GM23248 (cell line): Measurements from ENCODE around the gene CD74.

ENCODE experiments used
- EZH2 ChIP-seq: fragments of 200-600 bp; sonication (generic); IDR thresholded peaks from 2 replicates; pipeline ENCODE4 v1.6.1; 2018; ENCODE audit warnings: antibody characterized with exemption, mild to moderate bottlenecking; ENCODE audit not compliant: insufficient read depth, poor library complexity, severe bottlenecking
- EZH2phosphoT487 ChIP-seq: fragments of 200-600 bp; sonication (generic); IDR thresholded peaks from 2 replicates; pipeline ENCODE4 v1.6.1; 2018; ENCODE audit warnings: antibody characterized with exemption, moderate library complexity, mild to moderate bottlenecking, low read depth; ENCODE audit not compliant: insufficient read depth

- TF ChIP-seq EZH2 (no peak), EZH2phosphoT487 (no peak)
Observed at GRCh38 chr5:150363185-150363584, 49.5 kb downstream of the CD74 start.
